HepG2 (cell line): ENCODE measurements around the gene NEURL2. TPM values are rescaled to one million over a fixed set of nuclear protein-coding genes. Genes with fewer than 3 reads are reported as not detected.

Experiments
- BRCA1 ChIP-seq: sonication (generic); formaldehyde crosslinking; IDR thresholded peaks from 2 replicates; pipeline ENCODE4 v1.4.0; 2020; ENCODE audit warnings: missing genetic modification reagents
- CBX2 ChIP-seq, 2 experiments: fragments of 200-600 bp in 1 of 2; sonication (generic); formaldehyde crosslinking in 1 of 2; IDR thresholded peaks; 2 replicates each; pipeline versions ENCODE4 v1.7.0 to v1.8.1; 2018 to 2022; ENCODE audit warnings: low read depth in 2 of 2, low read length in 1 of 2, mild to moderate bottlenecking in 1 of 2, missing genetic modification reagents in 1 of 2
- EEA1 ChIP-seq: sonication (generic); formaldehyde crosslinking; IDR thresholded peaks from 2 replicates; pipeline ENCODE4 v1.5.1; 2020; ENCODE audit warnings: mild to moderate bottlenecking, missing genetic modification reagents, borderline replicate concordance
- ETV5 ChIP-seq: IDR thresholded peaks from 2 replicates; pipeline ENCODE4 v1.6.1; 2018; ENCODE audit warnings: missing biosample characterization, missing genetic modification reagents, inconsistent platforms, borderline replicate concordance
- FIP1L1 ChIP-seq: fragments of 200-400 bp; formaldehyde crosslinking; IDR thresholded peaks from 2 replicates; pipeline ENCODE4 v1.6.1; 2018; ENCODE audit warnings: low read depth, mild to moderate bottlenecking, low read length, moderate library complexity, borderline replicate concordance; ENCODE audit not compliant: insufficient read depth
- FLYWCH1 ChIP-seq: sonication (generic); formaldehyde crosslinking; IDR thresholded peaks from 2 replicates; pipeline ENCODE4 v1.8.1; 2023; ENCODE audit warnings: mild to moderate bottlenecking, missing genetic modification reagents
- HNRNPUL1 ChIP-seq: fragments of 200-400 bp; formaldehyde crosslinking; IDR thresholded peaks from 2 replicates; pipeline ENCODE4 v1.6.1; 2017; ENCODE audit warnings: low read depth, mild to moderate bottlenecking, low read length, moderate library complexity
- JUNB ChIP-seq: sonication (generic); formaldehyde crosslinking; IDR thresholded peaks from 2 replicates; pipeline ENCODE4 v1.8.0; 2022; ENCODE audit warnings: missing genetic modification reagents, mild to moderate bottlenecking, borderline replicate concordance
- KDM1A ChIP-seq: IDR thresholded peaks from 2 replicates; pipeline ENCODE4 v1.6.1; 2016; ENCODE audit warnings: missing compliant biosample characterization
- ZBTB7B ChIP-seq: sonication (generic); formaldehyde crosslinking; IDR thresholded peaks from 2 replicates; pipeline ENCODE4 v1.4.0; 2020; ENCODE audit warnings: missing genetic modification reagents
- ZFAT ChIP-seq: sonication (generic); formaldehyde crosslinking; conservative IDR thresholded peaks from 2 replicates; pipeline ENCODE4 v1.8.1; 2023; ENCODE audit warnings: missing genetic modification reagents, inconsistent platforms
- ZNF24 ChIP-seq: fragments of 450-650 bp; IDR thresholded peaks from 2 replicates; pipeline ENCODE4 v1.6.1; 2017; ENCODE audit warnings: antibody characterized with exemption, mild to moderate bottlenecking
- ZNF569 ChIP-seq: sonication (generic); formaldehyde crosslinking; IDR thresholded peaks from 2 replicates; pipeline ENCODE4 v1.5.0; 2020; ENCODE audit warnings: mild to moderate bottlenecking, missing genetic modification reagents, moderate library complexity, borderline replicate concordance
- ZNF577 ChIP-seq: sonication (generic); formaldehyde crosslinking; IDR thresholded peaks from 2 replicates; pipeline ENCODE4 v1.4.0; 2020; ENCODE audit warnings: mild to moderate bottlenecking, low read depth, missing genetic modification reagents, borderline replicate concordance
- ZNF768 ChIP-seq: sonication (generic); formaldehyde crosslinking; IDR thresholded peaks from 2 replicates; pipeline ENCODE4 v1.4.0; 2020; ENCODE audit warnings: missing genetic modification reagents
- ZSCAN30 ChIP-seq: sonication (generic); formaldehyde crosslinking; IDR thresholded peaks from 2 replicates; pipeline ENCODE4 v1.5.0; 2020; ENCODE audit warnings: mild to moderate bottlenecking, missing genetic modification reagents
- polyA plus RNA-seq, 8 experiments: library from polyadenylated mRNA; depleted of rRNA in 3 of 8; stranded (reverse) in 7 of 8; unstranded in 1 of 8; fragments of >200 nt; fragmentation: Illumina TruSeq in 4 of 8; extraction: Trizol in 4 of 8; gene quantifications; 2 replicates each; pipeline versions ENCODE4 v1.2.1 to v1.2.3, GENCODE V29; 2011 to 2016; ENCODE audit warnings: low read depth in 4 of 8, missing spikeins in 1 of 8, mixed read lengths in 1 of 8; ENCODE audit not compliant: insufficient read depth in 1 of 8
- total RNA-seq, 5 experiments: library from RNA; depleted of rRNA; stranded (reverse); fragments of >200 nt; fragmentation: Illumina TruSeq; extraction: Trizol; gene quantifications; 2 replicates each; pipeline ENCODE4 v1.2.3, GENCODE V29; 2016; ENCODE audit warnings: low read depth in 1 of 5
- TF ChIP-seq, protein P1 (sequence below): sonication (generic); formaldehyde crosslinking; IDR thresholded peaks from 2 replicates; pipeline ENCODE4 v1.5.0; 2020; ENCODE audit warnings: missing genetic modification reagents, mild to moderate bottlenecking, borderline replicate concordance
- TF ChIP-seq, protein P2 (sequence below): sonication (generic); formaldehyde crosslinking; IDR thresholded peaks from 2 replicates; pipeline ENCODE4 v1.4.0; 2020; ENCODE audit warnings: missing genetic modification reagents, mild to moderate bottlenecking, borderline replicate concordance
- TF ChIP-seq, protein P3 (sequence below): sonication (generic); formaldehyde crosslinking; IDR thresholded peaks from 2 replicates; pipeline ENCODE4 v1.9.0; 2021; ENCODE audit warnings: missing genetic modification reagents, mild to moderate bottlenecking, borderline replicate concordance

Gene NEURL2
- total and polyA plus RNA-seq, 2 of the 13 experiments (the other 11 are each of a cell fraction or from before 2014, with no cell fraction given): 7.2 to 9.7 TPM

DNA sequence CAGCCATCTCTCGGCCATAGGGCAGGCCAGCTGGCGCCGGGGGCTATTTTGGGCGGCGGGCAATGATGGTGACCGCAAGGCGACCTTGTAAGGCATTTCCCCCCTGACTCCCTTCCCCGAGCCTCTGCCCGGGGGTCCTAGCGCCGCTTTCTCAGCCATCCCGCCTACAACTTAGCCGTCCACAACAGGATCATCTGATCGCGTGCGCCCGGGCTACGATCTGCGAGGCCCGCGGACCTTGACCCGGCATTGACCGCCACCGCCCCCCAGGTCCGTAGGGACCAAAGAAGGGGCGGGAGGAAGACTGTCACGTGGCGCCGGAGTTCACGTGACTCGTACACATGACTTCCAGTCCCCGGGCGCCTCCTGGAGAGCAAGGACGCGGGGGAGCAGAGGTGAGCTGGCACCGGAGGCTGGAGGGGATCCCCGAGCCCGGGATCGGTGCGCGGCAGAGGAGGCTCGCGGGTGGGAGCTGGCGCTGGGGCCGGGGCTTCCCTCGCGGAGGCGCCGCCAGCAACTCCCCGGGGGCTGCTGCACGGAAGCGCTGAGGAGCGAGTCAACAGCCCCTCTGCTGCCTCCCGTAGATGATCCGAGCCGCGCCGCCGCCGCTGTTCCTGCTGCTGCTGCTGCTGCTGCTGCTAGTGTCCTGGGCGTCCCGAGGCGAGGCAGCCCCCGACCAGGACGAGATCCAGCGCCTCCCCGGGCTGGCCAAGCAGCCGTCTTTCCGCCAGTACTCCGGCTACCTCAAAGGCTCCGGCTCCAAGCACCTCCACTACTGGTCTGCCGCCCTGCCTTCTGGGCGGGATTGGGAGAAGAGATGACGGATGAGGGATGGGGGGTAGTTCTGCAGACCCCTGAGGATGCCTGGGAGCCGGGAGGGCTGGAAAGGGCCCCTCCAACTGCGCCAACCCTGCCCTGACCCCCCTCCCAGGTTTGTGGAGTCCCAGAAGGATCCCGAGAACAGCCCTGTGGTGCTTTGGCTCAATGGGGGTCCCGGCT, at the start of gene NEURL2, which contains the start of gene CTSA (continued):
- TF ChIP-seq, protein P1, sequence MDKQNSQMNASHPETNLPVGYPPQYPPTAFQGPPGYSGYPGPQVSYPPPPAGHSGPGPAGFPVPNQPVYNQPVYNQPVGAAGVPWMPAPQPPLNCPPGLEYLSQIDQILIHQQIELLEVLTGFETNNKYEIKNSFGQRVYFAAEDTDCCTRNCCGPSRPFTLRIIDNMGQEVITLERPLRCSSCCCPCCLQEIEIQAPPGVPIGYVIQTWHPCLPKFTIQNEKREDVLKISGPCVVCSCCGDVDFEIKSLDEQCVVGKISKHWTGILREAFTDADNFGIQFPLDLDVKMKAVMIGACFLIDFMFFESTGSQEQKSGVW (CRISPR knock-in tag): peak; percentile 94; the same call in 1 of the 2 replicates
- TF ChIP-seq ZFAT (CRISPR knock-in tag) (peak; percentile 82), ZNF768 (CRISPR knock-in tag) (peak; percentile 78), KDM1A (CRISPR knock-in tag) (peak; percentile 87; the same call in 1 of the 2 replicates), ZSCAN30 (CRISPR knock-in tag) (peak; percentile 99), ZNF24 (peak; percentile 78; the same call in 1 of the 2 replicates), BRCA1 (CRISPR knock-in tag) (peak; percentile 97; the same call in 1 of the 2 replicates), ETV5 (CRISPR knock-in tag) (peak; percentile 91), HNRNPUL1 (peak; percentile 80; the same call in 1 of the 2 replicates), ZNF569 (CRISPR knock-in tag) (peak; percentile 65; the same call in 1 of the 2 replicates), CBX2 (IDR thresholded peaks at IDR 0.05; ENCODE audit: low read depth, low read length) (no peak), CBX2 (CRISPR knock-in tag; IDR thresholded peaks at IDR 0.05; ENCODE audit: low read depth) (peak; percentile 41; the same call in 1 of the 2 replicates), JUNB (CRISPR knock-in tag) (peak; percentile 88; the same call in 1 of the 2 replicates), ZNF577 (CRISPR knock-in tag) (0 out of 2 replicates have a peak, but pooled peaks have one; percentile 48), EEA1 (CRISPR knock-in tag) (no peak; the same call in 1 of the 2 replicates), FIP1L1 (no peak), FLYWCH1 (CRISPR knock-in tag) (0 out of 2 replicates have a peak, but pooled peaks have one; percentile 78), ZBTB7B (CRISPR knock-in tag) (peak; percentile 99)
- TF ChIP-seq, protein P2, sequence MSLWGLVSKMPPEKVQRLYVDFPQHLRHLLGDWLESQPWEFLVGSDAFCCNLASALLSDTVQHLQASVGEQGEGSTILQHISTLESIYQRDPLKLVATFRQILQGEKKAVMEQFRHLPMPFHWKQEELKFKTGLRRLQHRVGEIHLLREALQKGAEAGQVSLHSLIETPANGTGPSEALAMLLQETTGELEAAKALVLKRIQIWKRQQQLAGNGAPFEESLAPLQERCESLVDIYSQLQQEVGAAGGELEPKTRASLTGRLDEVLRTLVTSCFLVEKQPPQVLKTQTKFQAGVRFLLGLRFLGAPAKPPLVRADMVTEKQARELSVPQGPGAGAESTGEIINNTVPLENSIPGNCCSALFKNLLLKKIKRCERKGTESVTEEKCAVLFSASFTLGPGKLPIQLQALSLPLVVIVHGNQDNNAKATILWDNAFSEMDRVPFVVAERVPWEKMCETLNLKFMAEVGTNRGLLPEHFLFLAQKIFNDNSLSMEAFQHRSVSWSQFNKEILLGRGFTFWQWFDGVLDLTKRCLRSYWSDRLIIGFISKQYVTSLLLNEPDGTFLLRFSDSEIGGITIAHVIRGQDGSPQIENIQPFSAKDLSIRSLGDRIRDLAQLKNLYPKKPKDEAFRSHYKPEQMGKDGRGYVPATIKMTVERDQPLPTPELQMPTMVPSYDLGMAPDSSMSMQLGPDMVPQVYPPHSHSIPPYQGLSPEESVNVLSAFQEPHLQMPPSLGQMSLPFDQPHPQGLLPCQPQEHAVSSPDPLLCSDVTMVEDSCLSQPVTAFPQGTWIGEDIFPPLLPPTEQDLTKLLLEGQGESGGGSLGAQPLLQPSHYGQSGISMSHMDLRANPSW: peak; percentile 93
- TF ChIP-seq, protein P3, sequence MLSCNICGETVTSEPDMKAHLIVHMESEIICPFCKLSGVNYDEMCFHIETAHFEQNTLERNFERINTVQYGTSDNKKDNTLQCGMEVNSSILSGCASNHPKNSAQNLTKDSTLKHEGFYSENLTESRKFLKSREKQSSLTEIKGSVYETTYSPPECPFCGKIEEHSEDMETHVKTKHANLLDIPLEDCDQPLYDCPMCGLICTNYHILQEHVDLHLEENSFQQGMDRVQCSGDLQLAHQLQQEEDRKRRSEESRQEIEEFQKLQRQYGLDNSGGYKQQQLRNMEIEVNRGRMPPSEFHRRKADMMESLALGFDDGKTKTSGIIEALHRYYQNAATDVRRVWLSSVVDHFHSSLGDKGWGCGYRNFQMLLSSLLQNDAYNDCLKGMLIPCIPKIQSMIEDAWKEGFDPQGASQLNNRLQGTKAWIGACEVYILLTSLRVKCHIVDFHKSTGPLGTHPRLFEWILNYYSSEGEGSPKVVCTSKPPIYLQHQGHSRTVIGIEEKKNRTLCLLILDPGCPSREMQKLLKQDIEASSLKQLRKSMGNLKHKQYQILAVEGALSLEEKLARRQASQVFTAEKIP (CRISPR knock-in tag): peak; percentile 92; the same call in 1 of the 2 replicates
